ENCODE measurements around the gene FHOD3. TPM values are rescaled to one million over a fixed set of nuclear protein-coding genes. Genes with fewer than 3 reads are reported as not detected.

Gene FHOD3
- total RNA-seq, 1 donor from 2014 or later, result 5.6 TPM

DNA sequence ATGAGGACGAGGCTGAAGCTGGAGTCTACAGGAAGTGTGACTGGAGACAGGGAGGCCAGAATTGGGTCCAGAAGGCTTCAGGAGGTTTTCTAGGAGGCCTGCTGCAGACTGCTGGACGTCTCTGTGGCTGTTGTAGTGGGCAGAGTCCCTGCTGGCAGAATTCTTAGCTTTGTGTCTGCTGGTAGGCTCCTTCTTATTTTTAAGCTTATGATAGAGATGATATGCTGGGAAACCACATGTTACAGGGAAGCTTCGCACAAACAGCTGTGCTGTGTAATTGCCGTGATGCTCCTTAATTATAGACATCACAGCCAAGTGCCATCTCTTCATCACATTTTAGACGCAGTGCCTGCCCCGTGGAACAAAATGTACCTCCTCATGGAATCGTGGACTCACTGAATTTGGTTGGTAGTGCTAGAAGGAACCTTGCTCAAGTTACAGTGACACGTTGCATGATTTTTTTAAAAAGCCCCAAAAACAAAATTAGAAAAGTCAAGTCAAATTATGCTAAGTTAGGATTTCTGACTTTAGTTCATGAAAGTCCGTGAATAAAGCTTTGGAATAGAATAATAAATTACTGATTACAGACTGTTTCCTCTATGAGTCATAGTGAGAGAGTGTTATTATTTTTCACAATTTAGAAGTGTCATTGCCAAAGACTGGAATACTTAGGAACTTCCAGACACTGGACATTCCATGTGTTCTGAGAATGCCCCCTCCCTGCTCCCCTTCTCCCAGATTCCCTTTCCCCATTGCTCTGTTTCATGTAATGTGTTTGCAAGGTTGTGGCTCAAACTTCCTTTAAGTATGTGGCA, 144.1 kb downstream of the FHOD3 start:
- peak in 1 of 2 donors; percentile 82 for DNase-seq (ENCODE audit: extremely low spot score in 2 of 2)
- Histone ChIP-seq H3K36me3 (no peaks in the 10 kb centered on the region), H3K27ac (peak overlapping the region; percentile 20), H3K9me3 (no peaks in the 10 kb centered on the region), H3K4me1 (no peaks in the 10 kb centered on the region), H3K27me3 (no peaks in the 10 kb centered on the region), H3K4me3 (no peak overlapping the region)
- TF ChIP-seq POLR2A (IDR thresholded peaks at IDR 0.05), result no peak
- TF ChIP-seq, protein P1, sequence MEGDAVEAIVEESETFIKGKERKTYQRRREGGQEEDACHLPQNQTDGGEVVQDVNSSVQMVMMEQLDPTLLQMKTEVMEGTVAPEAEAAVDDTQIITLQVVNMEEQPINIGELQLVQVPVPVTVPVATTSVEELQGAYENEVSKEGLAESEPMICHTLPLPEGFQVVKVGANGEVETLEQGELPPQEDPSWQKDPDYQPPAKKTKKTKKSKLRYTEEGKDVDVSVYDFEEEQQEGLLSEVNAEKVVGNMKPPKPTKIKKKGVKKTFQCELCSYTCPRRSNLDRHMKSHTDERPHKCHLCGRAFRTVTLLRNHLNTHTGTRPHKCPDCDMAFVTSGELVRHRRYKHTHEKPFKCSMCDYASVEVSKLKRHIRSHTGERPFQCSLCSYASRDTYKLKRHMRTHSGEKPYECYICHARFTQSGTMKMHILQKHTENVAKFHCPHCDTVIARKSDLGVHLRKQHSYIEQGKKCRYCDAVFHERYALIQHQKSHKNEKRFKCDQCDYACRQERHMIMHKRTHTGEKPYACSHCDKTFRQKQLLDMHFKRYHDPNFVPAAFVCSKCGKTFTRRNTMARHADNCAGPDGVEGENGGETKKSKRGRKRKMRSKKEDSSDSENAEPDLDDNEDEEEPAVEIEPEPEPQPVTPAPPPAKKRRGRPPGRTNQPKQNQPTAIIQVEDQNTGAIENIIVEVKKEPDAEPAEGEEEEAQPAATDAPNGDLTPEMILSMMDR (IDR thresholded peaks at IDR 0.05), result no peak
- TF ChIP-seq POLR2AphosphoS5 (IDR thresholded peaks at IDR 0.05; ENCODE audit: insufficient read depth in 1 of 2, low read depth in 1 of 2), result no peak
- intact Hi-C loops (cut with DNase I), result no loop called here

DNA sequence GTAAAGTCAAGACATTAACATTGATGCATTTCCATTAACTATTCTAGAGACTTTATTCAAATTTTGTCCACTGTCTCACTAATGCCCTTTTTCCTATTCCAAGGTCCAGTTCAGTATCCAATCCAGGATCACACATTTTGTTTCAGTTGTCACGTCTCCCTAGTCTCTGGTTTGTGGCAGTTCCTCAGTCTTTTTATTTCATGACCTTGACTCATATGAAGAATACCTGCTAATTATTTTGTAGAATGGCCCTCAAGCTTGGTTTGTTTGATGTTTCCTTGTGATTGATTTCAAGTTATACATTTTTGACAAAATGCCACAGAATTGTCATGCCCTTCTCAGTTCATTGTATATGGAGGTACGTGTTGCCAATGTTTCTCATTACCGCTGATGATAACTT, 145.2 kb downstream of the FHOD3 start:
- intact Hi-C loops (cut with DNase I), result no loop called here
- Histone ChIP-seq H3K9me3 (no peaks in the 10 kb centered on the region), H3K27me3 (no peaks in the 10 kb centered on the region), H3K27ac (no peak overlapping the region), H3K4me1 (no peaks in the 10 kb centered on the region), H3K4me3 (no peak overlapping the region), H3K36me3 (no peaks in the 10 kb centered on the region)
- no peak for DNase-seq (ENCODE audit: extremely low spot score in 2 of 2)
- TF ChIP-seq POLR2AphosphoS5 (IDR thresholded peaks at IDR 0.05; ENCODE audit: insufficient read depth in 1 of 2, low read depth in 1 of 2), result no peak
- TF ChIP-seq POLR2A (IDR thresholded peaks at IDR 0.05), result no peak
- TF ChIP-seq, protein P1 (IDR thresholded peaks at IDR 0.05), result no peak

DNA sequence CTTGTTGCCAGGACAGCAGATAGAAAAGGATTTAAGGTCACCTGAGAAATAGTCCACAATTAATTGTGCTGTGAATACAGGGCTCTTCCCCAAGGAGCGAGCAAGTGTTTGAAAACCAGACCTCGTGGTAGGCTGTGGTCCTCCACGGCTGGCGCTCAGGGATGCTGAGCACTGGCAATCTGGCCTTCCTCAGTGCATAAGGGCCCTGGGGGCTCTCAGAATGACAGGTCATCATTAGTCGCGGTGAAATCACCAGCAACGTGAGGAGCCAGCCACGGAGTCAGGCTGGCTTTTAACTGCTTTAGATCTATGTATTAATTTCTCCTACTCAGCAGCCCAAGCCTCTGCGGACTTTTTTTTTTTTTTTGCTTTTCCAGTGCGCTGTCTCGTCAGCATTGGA, 148.5 kb downstream of the FHOD3 start:
- no peak overlapping the region for H3K4me3 ChIP-seq
- no peaks in the 10 kb centered on the region for H3K27me3 ChIP-seq
- no peak overlapping the region for H3K27ac ChIP-seq
- TF ChIP-seq, protein P1 (IDR thresholded peaks at IDR 0.05), result no peak
- no peak for TF ChIP-seq POLR2A (IDR thresholded peaks at IDR 0.05)
- no peak for TF ChIP-seq POLR2AphosphoS5 (IDR thresholded peaks at IDR 0.05; ENCODE audit: insufficient read depth in 1 of 2, low read depth in 1 of 2)
- intact Hi-C loops (cut with DNase I), result no loop called here
- H3K4me1 ChIP-seq, result no peaks in the 10 kb centered on the region
- DNase-seq (ENCODE audit: extremely low spot score in 2 of 2), result no peak
- H3K9me3 ChIP-seq, result no peaks in the 10 kb centered on the region
- no peaks in the 10 kb centered on the region for H3K36me3 ChIP-seq

DNA sequence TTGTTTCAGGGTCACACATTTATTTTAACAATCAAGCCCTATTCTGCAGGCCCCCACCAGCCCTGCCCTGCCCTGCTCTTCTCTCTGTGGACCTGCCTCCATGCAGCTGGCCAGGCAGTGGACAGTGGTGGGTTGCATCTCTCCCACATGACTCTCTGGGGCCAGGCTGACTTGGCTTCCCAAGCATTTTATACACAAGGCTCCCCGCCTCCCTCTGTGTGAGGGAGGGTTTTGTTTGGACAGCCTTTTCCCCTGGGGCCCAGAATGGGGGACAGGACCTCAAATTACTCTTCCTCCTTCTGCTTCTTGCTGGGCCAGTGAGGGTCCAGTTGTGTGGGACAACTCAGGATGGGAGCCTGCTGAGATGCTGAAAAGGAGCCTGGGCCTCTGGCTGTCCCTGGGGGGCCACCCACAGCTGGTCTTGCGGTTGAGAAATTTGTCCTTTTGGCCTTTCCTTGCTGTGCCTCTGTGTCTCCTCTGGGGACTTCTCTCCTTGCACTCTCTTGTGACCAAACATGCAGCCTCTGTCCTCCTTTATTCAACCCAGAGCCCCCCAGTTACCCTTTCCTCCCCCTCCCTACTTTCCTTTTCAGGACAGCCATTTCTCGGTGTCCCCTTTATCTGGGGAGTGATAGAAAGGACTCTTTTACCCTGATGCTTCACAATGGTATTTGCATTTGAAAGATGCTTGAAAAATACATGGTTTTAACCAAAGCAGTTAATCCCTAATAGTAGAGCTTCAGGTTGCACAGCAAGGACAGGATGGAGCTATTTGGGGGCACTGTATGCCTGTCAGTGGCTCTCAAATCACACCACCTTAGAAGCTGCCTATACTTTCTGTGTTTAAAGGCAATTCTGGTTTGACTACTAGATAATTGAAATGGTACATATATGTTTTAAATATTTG, 151.1 kb downstream of the FHOD3 start:
- intact Hi-C loops (cut with DNase I), result no loop called here
- no peaks in the 10 kb centered on the region for H3K27me3 ChIP-seq
- no peak for DNase-seq (ENCODE audit: extremely low spot score in 2 of 2)
- no peak overlapping the region for H3K4me3 ChIP-seq
- H3K4me1 ChIP-seq, result no peaks in the 10 kb centered on the region
- no peaks in the 10 kb centered on the region for H3K36me3 ChIP-seq
- H3K27ac ChIP-seq, result no peak overlapping the region
- H3K9me3 ChIP-seq, result no peaks in the 10 kb centered on the region
- TF ChIP-seq POLR2AphosphoS5 (IDR thresholded peaks at IDR 0.05; ENCODE audit: insufficient read depth in 1 of 2, low read depth in 1 of 2) (no peak), POLR2A (IDR thresholded peaks at IDR 0.05) (no peak)
- TF ChIP-seq, protein P1 (IDR thresholded peaks at IDR 0.05), result no peak
